NCI-H510A (cell line): ENCODE results near the gene MSX2.

ENCODE experiments used
- DNase-seq: peaks from one replicate; lab custom pipeline; 2025; lab: John Stamatoyannopoulos, UW

Gene MSX2

GRCh38 chr5:174775081-174775480 lies 50.7 kb downstream of the MSX2 start:
- no peak for DNase-seq

GRCh38 chr5:174777111-174777510 lies 52.7 kb downstream of the MSX2 start:
- no peak for DNase-seq

- no peak for DNase-seq
Observed at GRCh38 chr5:174777583-174777982, 53.2 kb downstream of the MSX2 start.
